ENCODE results near the gene SDK1.

Gene SDK1

GRCh38 chr7:3712841-3713240 lies 411.8 kb downstream of the SDK1 start:
- Histone ChIP-seq H3K36me3 (ENCODE audit: low read depth) (no peaks in the 10 kb centered on the region), H3K4me3 (ENCODE audit: severe bottlenecking) (no peak overlapping the region), H3K27me3 (ENCODE audit: insufficient read depth, poor library complexity, severe bottlenecking) (no peaks in the 10 kb centered on the region), H3K27ac (ENCODE audit: poor library complexity, severe bottlenecking) (no peak overlapping the region), H3K4me1 (ENCODE audit: insufficient read depth, poor library complexity, severe bottlenecking) (no peaks in the 10 kb centered on the region), H3K9me3 (ENCODE audit: severe bottlenecking) (peaks cover 2% of the 10 kb centered on the region)
- no peak for DNase-seq (ENCODE audit: low spot score)
- no peak for ATAC-seq (ENCODE audit: low read depth)
- no peak for TF ChIP-seq CTCF (IDR thresholded peaks at IDR 0.05; ENCODE audit: poor library complexity, severe bottlenecking)

GRCh38 chr7:3721422-3721821 lies 420.4 kb downstream of the SDK1 start:
- H3K27me3 ChIP-seq (ENCODE audit: insufficient read depth, poor library complexity, severe bottlenecking): no peaks in the 10 kb centered on the region
- peaks cover 2% of the 10 kb centered on the region for H3K9me3 ChIP-seq (ENCODE audit: severe bottlenecking)
- H3K4me1 ChIP-seq (ENCODE audit: insufficient read depth, poor library complexity, severe bottlenecking): no peaks in the 10 kb centered on the region
- H3K36me3 ChIP-seq (ENCODE audit: low read depth): no peaks in the 10 kb centered on the region
- no peak for ATAC-seq (ENCODE audit: low read depth)
- no peak overlapping the region for H3K27ac ChIP-seq (ENCODE audit: poor library complexity, severe bottlenecking)
- DNase-seq (ENCODE audit: low spot score): no peak
- TF ChIP-seq CTCF (IDR thresholded peaks at IDR 0.05; ENCODE audit: poor library complexity, severe bottlenecking): no peak
- no peak overlapping the region for H3K4me3 ChIP-seq (ENCODE audit: severe bottlenecking)

GRCh38 chr7:3722396-3722922 lies 421.4 kb downstream of the SDK1 start:
- no peak for ATAC-seq (ENCODE audit: low read depth)
- Histone ChIP-seq H3K4me3 (ENCODE audit: severe bottlenecking) (no peak overlapping the region), H3K36me3 (ENCODE audit: low read depth) (no peaks in the 10 kb centered on the region), H3K27me3 (ENCODE audit: insufficient read depth, poor library complexity, severe bottlenecking) (no peaks in the 10 kb centered on the region), H3K4me1 (ENCODE audit: insufficient read depth, poor library complexity, severe bottlenecking) (no peaks in the 10 kb centered on the region), H3K9me3 (ENCODE audit: severe bottlenecking) (no peaks in the 10 kb centered on the region), H3K27ac (ENCODE audit: poor library complexity, severe bottlenecking) (no peak overlapping the region)
- TF ChIP-seq CTCF (IDR thresholded peaks at IDR 0.05; ENCODE audit: poor library complexity, severe bottlenecking): no peak
- no peak for DNase-seq (ENCODE audit: low spot score)

- Histone ChIP-seq H3K36me3 (ENCODE audit: low read depth) (no peaks in the 10 kb centered on the region), H3K27ac (ENCODE audit: poor library complexity, severe bottlenecking) (no peak overlapping the region), H3K9me3 (ENCODE audit: severe bottlenecking) (no peaks in the 10 kb centered on the region), H3K4me1 (ENCODE audit: insufficient read depth, poor library complexity, severe bottlenecking) (no peaks in the 10 kb centered on the region), H3K4me3 (ENCODE audit: severe bottlenecking) (no peak overlapping the region), H3K27me3 (ENCODE audit: insufficient read depth, poor library complexity, severe bottlenecking) (no peaks in the 10 kb centered on the region)
- ATAC-seq (ENCODE audit: low read depth) (no peak), DNase-seq (ENCODE audit: low spot score) (no peak)
- no peak for TF ChIP-seq CTCF (IDR thresholded peaks at IDR 0.05; ENCODE audit: poor library complexity, severe bottlenecking)
Observed at GRCh38 chr7:3725155-3726059, 424.4 kb downstream of the SDK1 start.

GRCh38 chr7:3730276-3730675 lies 429.2 kb downstream of the SDK1 start:
- Histone ChIP-seq H3K27me3 (ENCODE audit: insufficient read depth, poor library complexity, severe bottlenecking) (no peaks in the 10 kb centered on the region), H3K27ac (ENCODE audit: poor library complexity, severe bottlenecking) (no peak overlapping the region), H3K9me3 (ENCODE audit: severe bottlenecking) (no peaks in the 10 kb centered on the region), H3K4me1 (ENCODE audit: insufficient read depth, poor library complexity, severe bottlenecking) (no peaks in the 10 kb centered on the region), H3K4me3 (ENCODE audit: severe bottlenecking) (no peak overlapping the region), H3K36me3 (ENCODE audit: low read depth) (no peaks in the 10 kb centered on the region)
- TF ChIP-seq CTCF (IDR thresholded peaks at IDR 0.05; ENCODE audit: poor library complexity, severe bottlenecking): no peak
- DNase-seq (ENCODE audit: low spot score) (no peak), ATAC-seq (ENCODE audit: low read depth) (no peak)

All from RWPE2 (cell line).